Measurements from ENCODE around the gene LAMTOR1. TPM values are rescaled to one million over a fixed set of nuclear protein-coding genes. Genes with fewer than 3 reads are reported as not detected.

LAMTOR1 gene
- total RNA-seq, 1 experiment from 2014 or later: 160 TPM

DNA sequence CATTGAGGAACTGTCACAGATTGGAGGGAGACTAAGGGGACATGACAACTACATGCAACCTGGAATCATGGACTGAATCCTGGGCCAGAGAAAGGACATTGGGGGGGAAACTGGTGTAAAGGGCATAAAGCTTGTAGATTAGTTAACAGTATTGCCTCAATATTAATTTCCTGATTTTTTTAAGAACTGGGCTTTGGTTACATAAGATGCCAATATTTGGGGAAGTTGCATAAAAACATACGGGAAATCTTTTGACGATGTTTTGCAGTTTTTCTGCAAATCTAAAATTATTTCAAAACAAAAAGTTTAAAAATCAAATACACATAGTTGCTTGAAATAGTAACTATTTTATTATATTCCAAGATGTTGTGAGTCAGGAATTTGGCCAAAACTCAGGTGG lies 29.5 kb upstream of the LAMTOR1 start:
- BruUV-seq (replicated peaks): no TSS peak
- no peaks in the 10 kb centered on the region for H3F3A ChIP-seq (ENCODE audit: low read length, unreplicated experiment)
- H3K27me3 ChIP-seq (ENCODE audit: low read length): no peaks in the 10 kb centered on the region
- no peak for TF ChIP-seq CTCF (conservative IDR thresholded peaks at IDR 0.05; ENCODE audit: low read depth, low read length)
- no peak for TF ChIP-seq EZH2 (IDR thresholded peaks at IDR 0.05; ENCODE audit: low read length, unreplicated experiment)
- TF ChIP-seq EZH2phosphoT487 (IDR thresholded peaks at IDR 0.05; ENCODE audit: borderline replicate concordance, low read length): no peak
- H3K4me1 ChIP-seq (ENCODE audit: insufficient read depth, low read length): no peaks in the 10 kb centered on the region
- H4K20me1 ChIP-seq (ENCODE audit: low read length): no peaks in the 10 kb centered on the region
- H3K79me2 ChIP-seq (ENCODE audit: low read length): no peaks in the 10 kb centered on the region
- H3K9me3 ChIP-seq (ENCODE audit: low read length): peaks cover 2% of the 10 kb centered on the region; the same call in 1 of the 2 replicates
- CTCF ChIA-PET: no interaction called here
- ATAC-seq (no peak), DNase-seq (no peak)
- no peak overlapping the region for H3K27ac ChIP-seq (ENCODE audit: low read length)
- no peaks in the 10 kb centered on the region for H3K9me2 ChIP-seq (replicated peaks; ENCODE audit: low read length)
- no peaks in the 10 kb centered on the region for H3K36me3 ChIP-seq (ENCODE audit: low read depth, low read length)
- POLR2A ChIA-PET (ENCODE audit: unreplicated experiment): no interaction called here
- no peak overlapping the region for H2AFZ ChIP-seq (ENCODE audit: low read length)
- intact Hi-C loops (cut with micrococcal nuclease): no loop called here
- H3K4me2 ChIP-seq (ENCODE audit: low read length): no peak overlapping the region
- H3K9ac ChIP-seq (ENCODE audit: low read length): no peak overlapping the region
- H3K4me3 ChIP-seq (ENCODE audit: low read length): no peak overlapping the region

DNA sequence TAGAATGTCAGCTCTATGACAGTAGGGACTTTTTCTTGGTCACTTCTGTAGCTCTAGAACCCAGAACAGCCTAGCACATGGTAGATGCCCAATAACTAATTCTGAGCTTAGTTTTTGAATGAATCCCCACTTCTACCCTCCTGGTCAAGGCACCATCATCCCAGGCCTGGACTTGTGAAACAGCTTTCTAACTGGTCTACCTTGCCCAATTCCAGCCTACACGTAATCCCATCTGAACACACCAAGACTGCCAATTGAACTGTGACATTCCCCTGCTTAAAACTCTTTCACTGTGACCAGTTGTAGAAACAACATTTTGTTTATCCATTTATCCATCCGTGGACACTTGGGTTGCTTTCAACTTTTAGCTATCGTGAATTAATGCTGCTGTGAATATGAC lies 26.3 kb upstream of the LAMTOR1 start:
- Histone ChIP-seq H4K20me1 (ENCODE audit: low read length) (no peaks in the 10 kb centered on the region), H2AFZ (ENCODE audit: low read length) (no peak overlapping the region), H3K4me3 (ENCODE audit: low read length) (no peak overlapping the region), H3F3A (ENCODE audit: low read length, unreplicated experiment) (no peaks in the 10 kb centered on the region), H3K79me2 (ENCODE audit: low read length) (no peaks in the 10 kb centered on the region), H3K9ac (ENCODE audit: low read length) (no peak overlapping the region), H3K4me1 (ENCODE audit: insufficient read depth, low read length) (no peaks in the 10 kb centered on the region), H3K4me2 (ENCODE audit: low read length) (no peak overlapping the region), H3K27ac (ENCODE audit: low read length) (no peak overlapping the region), H3K27me3 (ENCODE audit: low read length) (no peaks in the 10 kb centered on the region), H3K9me2 (replicated peaks; ENCODE audit: low read length) (no peaks in the 10 kb centered on the region), H3K36me3 (ENCODE audit: low read depth, low read length) (no peaks in the 10 kb centered on the region), H3K9me3 (ENCODE audit: low read length) (peaks cover 9% of the 10 kb centered on the region)
- intact Hi-C loops (cut with micrococcal nuclease): no loop called here
- ATAC-seq: no peak
- POLR2A ChIA-PET (ENCODE audit: unreplicated experiment): no interaction called here
- BruUV-seq (replicated peaks): no TSS peak
- no peak for TF ChIP-seq CTCF (conservative IDR thresholded peaks at IDR 0.05; ENCODE audit: low read depth, low read length)
- no peak for TF ChIP-seq EZH2phosphoT487 (IDR thresholded peaks at IDR 0.05; ENCODE audit: borderline replicate concordance, low read length)
- no peak for TF ChIP-seq EZH2 (IDR thresholded peaks at IDR 0.05; ENCODE audit: low read length, unreplicated experiment)
- no peak for DNase-seq
- CTCF ChIA-PET: no interaction called here

DNA sequence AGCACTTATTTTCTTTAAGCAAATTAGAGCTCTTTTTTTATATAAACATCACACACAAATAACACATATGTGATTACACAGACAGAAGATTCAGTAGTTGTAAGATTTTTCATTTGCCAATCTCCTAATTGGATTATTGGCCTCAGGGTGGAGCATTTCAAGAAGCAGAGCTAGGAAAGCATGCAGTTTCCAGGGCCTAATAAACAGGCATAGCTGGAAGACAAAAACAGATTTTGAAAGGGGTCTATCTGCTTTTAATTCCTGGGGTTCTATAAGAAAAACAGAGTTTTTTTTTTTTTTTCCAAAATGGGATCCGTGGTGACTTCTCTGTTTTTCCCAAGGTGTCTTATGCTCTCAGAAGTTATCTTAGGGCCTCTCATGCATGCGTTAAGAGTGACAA lies 24.8 kb upstream of the LAMTOR1 start:
- no peaks in the 10 kb centered on the region for H3K4me1 ChIP-seq (ENCODE audit: insufficient read depth, low read length)
- no peaks in the 10 kb centered on the region for H3F3A ChIP-seq (ENCODE audit: low read length, unreplicated experiment)
- H3K9me3 ChIP-seq (ENCODE audit: low read length): peaks cover 9% of the 10 kb centered on the region
- H3K27ac ChIP-seq (ENCODE audit: low read length): no peak overlapping the region
- no peak overlapping the region for H2AFZ ChIP-seq (ENCODE audit: low read length)
- no peak for DNase-seq
- no peaks in the 10 kb centered on the region for H3K27me3 ChIP-seq (ENCODE audit: low read length)
- POLR2A ChIA-PET (ENCODE audit: unreplicated experiment): no interaction called here
- BruUV-seq (replicated peaks): no TSS peak
- CTCF ChIA-PET: no interaction called here
- H3K4me2 ChIP-seq (ENCODE audit: low read length): no peak overlapping the region
- no peak overlapping the region for H3K9ac ChIP-seq (ENCODE audit: low read length)
- no peaks in the 10 kb centered on the region for H3K9me2 ChIP-seq (replicated peaks; ENCODE audit: low read length)
- H3K79me2 ChIP-seq (ENCODE audit: low read length): no peaks in the 10 kb centered on the region
- H4K20me1 ChIP-seq (ENCODE audit: low read length): no peaks in the 10 kb centered on the region
- TF ChIP-seq CTCF (conservative IDR thresholded peaks at IDR 0.05; ENCODE audit: low read depth, low read length): no peak
- no peak overlapping the region for H3K4me3 ChIP-seq (ENCODE audit: low read length)
- intact Hi-C loops (cut with micrococcal nuclease): no loop called here
- no peak for ATAC-seq
- no peaks in the 10 kb centered on the region for H3K36me3 ChIP-seq (ENCODE audit: low read depth, low read length)
